Breast epithelium (tissue), 4 donors: Measurements from ENCODE around the gene AARS2. TPM values are rescaled to one million over a fixed set of nuclear protein-coding genes. Genes with fewer than 3 reads are reported as not detected.
A peak's percentile ranks its signal among the peaks of the same experiment; 100 is the strongest.

Experiments used
- DNase-seq, 2 donors: peaks; one replicate each; pipeline ENCODE4 v3.0.0-alpha.2; 2019; ENCODE audit warnings: low spot score in 2 of 2
- H3K27ac ChIP-seq, 2 donors: fragments of 200-600 bp; sonication (generic) in 1 of 2; one replicate each; pipeline ENCODE4 v1.5.1; 2016 to 2019; ENCODE audit warnings: mild to moderate bottlenecking in 1 of 2
- H3K27me3 ChIP-seq, 2 donors: fragments of 200-600 bp; sonication (generic) in 1 of 2; one replicate each; pipeline versions ENCODE4 v1.5.1 to v1.6.0; 2017 to 2019; ENCODE audit warnings: control low read depth in 1 of 2, mild to moderate bottlenecking in 1 of 2
- H3K36me3 ChIP-seq: fragments of 200-600 bp; one replicate; pipeline ENCODE4 v1.5.1; 2019
- H3K4me1 ChIP-seq, 2 donors: fragments of 200-600 bp; sonication (generic); one replicate each; pipeline ENCODE4 v1.5.1; 2016 to 2019; ENCODE audit warnings: control low read depth in 1 of 2
- H3K4me3 ChIP-seq, 3 donors: fragments of 200-600 bp; sonication (generic); 1 replicate in 2 of 3; 2 replicates in 1 of 3; pipeline ENCODE4 v1.5.1; 2016 to 2019; ENCODE audit warnings: mild to moderate bottlenecking in 3 of 3, moderate library complexity in 2 of 3
- H3K9me3 ChIP-seq, 2 donors: fragments of 200-600 bp; sonication (generic) in 1 of 2; one replicate each; pipeline ENCODE4 v1.5.1; 2016 to 2019; ENCODE audit warnings: control low read depth in 1 of 2
- CTCF ChIP-seq, 3 donors: fragments of 450-650 bp; IDR thresholded peaks; one replicate each; pipeline ENCODE4 v1.5.1; 2016 to 2017; ENCODE audit warnings: antibody characterized with exemption in 3 of 3, mild to moderate bottlenecking in 3 of 3, moderate library complexity in 3 of 3
- POLR2A ChIP-seq: fragments of 450-650 bp; IDR thresholded peaks from one replicate; pipeline ENCODE4 v1.6.1; 2016; ENCODE audit warnings: antibody characterized with exemption, mild to moderate bottlenecking, moderate library complexity
- POLR2AphosphoS5 ChIP-seq, 3 donors: sonication (generic); formaldehyde crosslinking; IDR thresholded peaks; one replicate each; pipeline ENCODE4 v1.6.1; 2017; ENCODE audit warnings: antibody characterized with exemption in 3 of 3
- intact Hi-C: fragments of 100-400 bp; cut with DNase I; formaldehyde crosslinking; loops from one replicate; pipeline ENCODE4 v1.15.1; 2023; ENCODE audit warnings: low total_unique reads
- total RNA-seq, 3 donors: library from RNA; depleted of rRNA; stranded (reverse); fragments of >200 nt; gene quantifications; one replicate each; pipeline ENCODE4 v1.1.0, GENCODE V29; 2016

AARS2 gene
- total RNA-seq, 3 donors from 2014 or later, result 6.9 to 16.5 (median 12.8) TPM

- H3K27ac ChIP-seq, result peak overlapping the region; percentile 80 to 86
- no peak for DNase-seq
- intact Hi-C loops, result no loop called here
- H3K27me3 ChIP-seq, result no peaks in the 10 kb centered on the region
- H3K4me1 ChIP-seq, result peaks cover 15 to 20% of the 10 kb centered on the region in 2 donors
- no peaks in the 10 kb centered on the region for H3K9me3 ChIP-seq
- no peak for TF ChIP-seq POLR2A
- no peak for TF ChIP-seq POLR2AphosphoS5 (IDR thresholded peaks at IDR 0.05)
- no peak for TF ChIP-seq CTCF (IDR thresholded peaks at IDR 0.05)
- H3K36me3 ChIP-seq, result no peaks in the 10 kb centered on the region
- H3K4me3 ChIP-seq, result peak overlapping the region; percentile 74 to 90 (median 77)
Measured at GRCh38 chr6:44264154-44265006, 48.8 kb downstream of the AARS2 start.

- H3K9me3 ChIP-seq, result no peaks in the 10 kb centered on the region
Measured at GRCh38 chr6:44263354-44264100, 49.6 kb downstream of the AARS2 start.

GRCh38 chr6:44262467-44263353 lies 50.4 kb downstream of the AARS2 start:
- TF ChIP-seq CTCF (IDR thresholded peaks at IDR 0.05) (no peak), POLR2AphosphoS5 (IDR thresholded peaks at IDR 0.05) (no peak), POLR2A (no peak)
- peak overlapping the region; percentile 74 to 90 (median 77) for H3K4me3 ChIP-seq
- H3K27me3 ChIP-seq, result no peaks in the 10 kb centered on the region
- no peaks in the 10 kb centered on the region for H3K36me3 ChIP-seq
- peak overlapping the region; percentile 3 to 19 for H3K27ac ChIP-seq
- no peak for DNase-seq
- intact Hi-C loops, result no loop called here
- no peaks in the 10 kb centered on the region for H3K9me3 ChIP-seq
- peaks cover 15 to 20% of the 10 kb centered on the region in 2 donors for H3K4me1 ChIP-seq

More at GRCh38 chr6:44263354-44264100, 49.6 kb downstream of the AARS2 start:
- intact Hi-C loops, result no loop called here
- H3K27me3 ChIP-seq, result no peaks in the 10 kb centered on the region
- H3K36me3 ChIP-seq, result no peaks in the 10 kb centered on the region
- DNase-seq, result no peak
- peak overlapping the region in 1 of 2 donors; percentile 3 for H3K27ac ChIP-seq
- H3K4me3 ChIP-seq, result peak overlapping the region; percentile 74 to 90 (median 77)
- peaks cover 15 to 20% of the 10 kb centered on the region in 2 donors for H3K4me1 ChIP-seq
- no peak for TF ChIP-seq POLR2AphosphoS5 (IDR thresholded peaks at IDR 0.05)
- no peak for TF ChIP-seq CTCF (IDR thresholded peaks at IDR 0.05)
- TF ChIP-seq POLR2A, result no peak

- H3K27me3 ChIP-seq, result no peaks in the 10 kb centered on the region
- no peak for DNase-seq
- TF ChIP-seq CTCF (IDR thresholded peaks at IDR 0.05), result no peak
- no peak for TF ChIP-seq POLR2A
- no peak for TF ChIP-seq POLR2AphosphoS5 (IDR thresholded peaks at IDR 0.05)
- H3K4me3 ChIP-seq, result no peak overlapping the region
- no peaks in the 10 kb centered on the region for H3K9me3 ChIP-seq
- intact Hi-C loops, result no loop called here
- H3K27ac ChIP-seq, result no peak overlapping the region
- peaks cover 15 to 21% of the 10 kb centered on the region in 2 donors for H3K4me1 ChIP-seq
- no peaks in the 10 kb centered on the region for H3K36me3 ChIP-seq
Measured at GRCh38 chr6:44261581-44261980, 51.6 kb downstream of the AARS2 start.
